HG02970 (cell line): Measurements from ENCODE around the gene MED17.
A peak's percentile ranks its signal among the peaks of the same experiment; 100 is the strongest.
"Not testable (repeated sequence)": the region's sequence is repeated elsewhere in the genome, so short reads cannot be mapped to it uniquely, and the experiment has no call there.

ENCODE experiments used
- ATAC-seq: cut with Tn5 transposase; IDR thresholded peaks from one replicate; pipeline ENCODE4 v1.9.1; 2021; ENCODE audit warnings: mild to moderate bottlenecking, moderate library complexity, moderate number of reproducible peaks; ENCODE audit not compliant: unreplicated experiment, low FRiP score

The MED17 gene

GRCh38 chr11:93784145-93784934, at the start of gene MED17:
Gene MED17, plus strand, starts transcription at chr11:93784282. Its CDS starts 232 bp downstream, at chr11:93784514.
- ATAC-seq = peak; percentile 93

GRCh38 chr11:93734427-93735222, 49.5 kb upstream of the MED17 start:
- ATAC-seq = no peak

- no peak for ATAC-seq
Observed at GRCh38 chr11:93735627-93736026, 48.5 kb upstream of the MED17 start.

- no peak for ATAC-seq
Observed at GRCh38 chr11:93736129-93736528, 48.0 kb upstream of the MED17 start.

GRCh38 chr11:93737904-93738612, 46.0 kb upstream of the MED17 start:
- ATAC-seq = no peak

- ATAC-seq = no peak
Observed at GRCh38 chr11:93738647-93739081, 45.4 kb upstream of the MED17 start.

- ATAC-seq = no peak
Observed at GRCh38 chr11:93740031-93740729, 43.9 kb upstream of the MED17 start.

GRCh38 chr11:93740730-93741093, 43.4 kb upstream of the MED17 start:
- no peak for ATAC-seq

- ATAC-seq = peak; percentile 96
Observed at GRCh38 chr11:93741094-93741881, 42.8 kb upstream of the MED17 start, which contains the start of the genes C11orf54 and TAF1D. Gene C11orf54, plus strand, starts transcription at chr11:93741672. Its CDS starts 5,722 bp downstream, at chr11:93747394. Gene TAF1D, minus strand, starts transcription at chr11:93741495. Its CDS starts 2,191 bp downstream, at chr11:93739304.

- ATAC-seq = no peak
Observed at GRCh38 chr11:93741882-93742226, 42.2 kb upstream of the MED17 start.

GRCh38 chr11:93743291-93743690, 40.8 kb upstream of the MED17 start:
- ATAC-seq = no peak

- ATAC-seq = no peak
Observed at GRCh38 chr11:93744669-93745004, 39.4 kb upstream of the MED17 start.

GRCh38 chr11:93745005-93745755, 38.9 kb upstream of the MED17 start:
- ATAC-seq = not testable (repeated sequence)

- no peak for ATAC-seq
Observed at GRCh38 chr11:93746101-93746500, 38.0 kb upstream of the MED17 start.

GRCh38 chr11:93747122-93747521, 37.0 kb upstream of the MED17 start:
- peak; percentile 62 for ATAC-seq

- no peak for ATAC-seq
Observed at GRCh38 chr11:93751001-93751400, 33.1 kb upstream of the MED17 start.

- no peak for ATAC-seq
Observed at GRCh38 chr11:93753241-93753640, 30.8 kb upstream of the MED17 start.

- no peak for ATAC-seq
Observed at GRCh38 chr11:93756748-93757147, 27.3 kb upstream of the MED17 start.

- no peak for ATAC-seq
Observed at GRCh38 chr11:93757301-93757700, 26.8 kb upstream of the MED17 start.
